GM12878 (cell line): ENCODE results near the gene TBC1D22B. TPM values are rescaled to one million over a fixed set of nuclear protein-coding genes. Genes with fewer than 3 reads are reported as not detected.

ENCODE experiments used
- ATAC-seq: fragments of 200-7000 bp; cut with Tn5 transposase; 3 replicates; pipeline ENCODE4 v1.9.1; 2020; ENCODE audit warnings: mild to moderate bottlenecking, moderate library complexity
- BruUV-seq: library from RNA; stranded (reverse); fragments of 400-500 nt; replicated peaks from 2 replicates; lab custom pipeline; 2021; lab: Mats Ljungman, UMichigan
- CTCF ChIA-PET: fragments of 300-600 bp; sonication (Branson Sonifier 250); formaldehyde crosslinking; extraction: SDS; loops from one replicate; lab custom pipeline; 2021; ENCODE audit warnings: inconsistent platforms; lab: Yijun Ruan, JAX
- POLR2A ChIA-PET: fragments of 350-600 bp; formaldehyde crosslinking; extraction: SDS; loops from one replicate; lab custom pipeline; 2021; ENCODE audit warnings: inconsistent platforms; lab: Charles Lee
- RAD21 ChIA-PET: fragments of 300-600 bp; sonication (Branson Sonifier 250); formaldehyde crosslinking; loops from one replicate; lab custom pipeline; 2023; ENCODE audit warnings: antibody characterized with exemption; ENCODE audit not compliant: unreplicated experiment; lab: Charles Lee
- SMC1A ChIA-PET: fragments of 300-600 bp; sonication (Branson Sonifier 250); formaldehyde crosslinking; loops from one replicate; lab custom pipeline; 2023; ENCODE audit not compliant: unreplicated experiment, uncharacterized antibody; lab: Charles Lee
- DNase-seq: peaks from one replicate; pipeline ENCODE4 v3.0.0-alpha.2; 2011; ENCODE audit warnings: low read depth, low spot score
- FAIRE-seq: peaks from 3 replicates; lab custom pipeline; 2011; peaks lifted over from hg19 to GRCh38; lab: Jason Lieb, UNC
- H2AFZ ChIP-seq: 2 replicates; pipeline ENCODE4 v1.6.0; 2011; ENCODE audit warnings: low read depth, low read length, control low read depth; ENCODE audit not compliant: control insufficient read depth
- H3K27ac ChIP-seq: 2 replicates; pipeline ENCODE4 v1.5.1; 2011; ENCODE audit warnings: control low read depth; ENCODE audit not compliant: control insufficient read depth, insufficient read depth
- H3K27me3 ChIP-seq, 2 experiments: replicated peaks in 1 of 2; 2 replicates each; pipeline versions ENCODE4 v1.6.0 to v1.6.1; 2011; ENCODE audit warnings: low read length in 1 of 2; ENCODE audit not compliant: control insufficient read depth in 2 of 2, insufficient read depth in 2 of 2
- H3K36me3 ChIP-seq, 2 experiments: 2 replicates each; pipeline ENCODE4 v1.5.1; 2011; ENCODE audit warnings: low read length in 1 of 2; ENCODE audit not compliant: control insufficient read depth in 2 of 2, insufficient read depth in 2 of 2
- H3K4me1 ChIP-seq: 2 replicates; pipeline ENCODE4 v1.6.1; 2011; ENCODE audit warnings: mild to moderate bottlenecking, low read length, moderate library complexity, mixed read lengths; ENCODE audit not compliant: control insufficient read depth, insufficient read depth
- H3K4me2 ChIP-seq: 2 replicates; pipeline ENCODE4 v1.6.0; 2011; ENCODE audit warnings: control low read depth; ENCODE audit not compliant: control insufficient read depth, insufficient read depth
- H3K4me3 ChIP-seq: fragments of 200-600 bp; sonication (generic); 2 replicates; pipeline ENCODE4 v1.5.1; 2016
- H3K79me2 ChIP-seq: 2 replicates; pipeline ENCODE4 v1.6.0; 2011; ENCODE audit warnings: low read length; ENCODE audit not compliant: control insufficient read depth, insufficient read depth
- H3K9ac ChIP-seq: 2 replicates; pipeline ENCODE4 v1.8.0; 2011; ENCODE audit warnings: low read length, control low read depth, mixed read lengths; ENCODE audit not compliant: control insufficient read depth, insufficient read depth
- H3K9me3 ChIP-seq: replicated peaks from 3 replicates; pipeline ENCODE4 v1.5.1; 2011; ENCODE audit warnings: mild to moderate bottlenecking, low read length; ENCODE audit not compliant: control insufficient read depth, insufficient read depth
- H4K20me1 ChIP-seq: 2 replicates; pipeline ENCODE4 v1.6.0; 2011; ENCODE audit not compliant: control insufficient read depth, insufficient read depth
- ATF7 ChIP-seq: fragments of 450-650 bp; IDR thresholded peaks from 2 replicates; pipeline ENCODE4 v1.6.1; 2016; ENCODE audit warnings: low read depth, mild to moderate bottlenecking
- BACH1 ChIP-seq: fragments of 450-650 bp; IDR thresholded peaks from 2 replicates; pipeline ENCODE4 v1.6.1; 2017; ENCODE audit warnings: mild to moderate bottlenecking, borderline replicate concordance
- BRCA1 ChIP-seq: IDR thresholded peaks from 2 replicates; pipeline ENCODE4 v1.6.1; 2011; ENCODE audit warnings: low read depth, low read length, improper control_type of control experiment
- CHD2 ChIP-seq: IDR thresholded peaks from 2 replicates; pipeline ENCODE4 v1.6.1; 2011; ENCODE audit warnings: low read depth, low read length, improper control_type of control experiment, borderline replicate concordance
- GABPA ChIP-seq: IDR thresholded peaks from 2 replicates; pipeline ENCODE4 v1.6.1; 2014; ENCODE audit warnings: antibody characterized with exemption, low read depth, mild to moderate bottlenecking, inconsistent platforms
- LARP7 ChIP-seq: fragments of 450-650 bp; IDR thresholded peaks from 2 replicates; pipeline ENCODE4 v1.6.1; 2017; ENCODE audit warnings: mild to moderate bottlenecking
- MTA3 ChIP-seq: IDR thresholded peaks from 2 replicates; pipeline ENCODE4 v1.6.1; 2012; ENCODE audit warnings: low read length, inconsistent platforms, borderline replicate concordance
- MXI1 ChIP-seq: fragments of 150-350 bp; IDR thresholded peaks from 2 replicates; pipeline ENCODE4 v1.6.1; 2011; ENCODE audit warnings: low read depth, mild to moderate bottlenecking, inconsistent platforms, low read length, improper control_type of control experiment
- NR2C1 ChIP-seq: fragments of 450-650 bp; IDR thresholded peaks from 2 replicates; pipeline ENCODE4 v1.6.1; 2017; ENCODE audit warnings: antibody characterized with exemption, mild to moderate bottlenecking, moderate library complexity
- POLR2AphosphoS5 ChIP-seq: IDR thresholded peaks from 2 replicates; pipeline ENCODE4 v1.6.1; 2011; ENCODE audit warnings: mild to moderate bottlenecking, low read length, inconsistent platforms
- ZNF24 ChIP-seq: fragments of 450-650 bp; IDR thresholded peaks from 2 replicates; pipeline ENCODE4 v1.6.1; 2017; ENCODE audit warnings: antibody characterized with exemption, mild to moderate bottlenecking
- ZSCAN29 ChIP-seq: fragments of 450-650 bp; IDR thresholded peaks from 2 replicates; pipeline ENCODE4 v1.6.1; 2017; ENCODE audit warnings: mild to moderate bottlenecking, moderate library complexity
- WGBS: methylation state at CpG from one replicate; pipeline ENCODE4 v1.1.6; 2016; ENCODE audit warnings: low lambda C conversion rate; ENCODE audit not compliant: insufficient replicate concordance, insufficient coverage; ENCODE audit errors: missing lambda C conversion rate; 5-methylcytosine and 5-hydroxymethylcytosine counted together
- in situ Hi-C: fragments of 300-500 bp; cut with MboI; formaldehyde crosslinking; loops from 9 replicates; pipeline ENCODE4 v1.14.3; 2018; ENCODE audit warnings: mixed read lengths
- intact Hi-C: fragments of 100-400 bp; cut with micrococcal nuclease; formaldehyde crosslinking; loops from one replicate; pipeline ENCODE4 v1.14.2; 2022; ENCODE audit not compliant: unreplicated experiment
- polyA plus RNA-seq, 11 experiments: library from polyadenylated mRNA; depleted of rRNA in 4 of 11; unstranded in 6 of 11; stranded (reverse) in 5 of 11; fragments of >200 nt; fragmentation: Nextera tagmentation in 4 of 11; fragmentation: Illumina TruSeq in 1 of 11; extraction: Ambion mirVana in 4 of 11; extraction: Trizol in 1 of 11; gene quantifications; 1 replicate in 1 of 11; 2 replicates in 10 of 11; pipeline versions ENCODE4 v1.2.1 to v1.2.3, GENCODE V29; 2011 to 2016; ENCODE audit warnings: inconsistent platforms in 2 of 11, missing spikeins in 2 of 11, low read depth in 1 of 11
- total RNA-seq, 4 experiments: library from RNA; depleted of rRNA in 3 of 4; stranded (reverse); fragments of >200 nt in 3 of 4; fragmentation: Illumina TruSeq in 1 of 4; extraction: Trizol in 1 of 4; gene quantifications; 2 replicates each; pipeline versions ENCODE4 v1.2.1 to v1.2.3, GENCODE V29; 2013 to 2021
- TF ChIP-seq, protein P1 (sequence below): fragments of 450-650 bp; IDR thresholded peaks from 2 replicates; pipeline ENCODE4 v1.6.1; 2018; ENCODE audit warnings: borderline replicate concordance, mild to moderate bottlenecking; ENCODE audit not compliant: partially characterized antibody
- TF ChIP-seq, protein P2 (sequence below): IDR thresholded peaks from 2 replicates; pipeline ENCODE4 v1.6.1; 2012; ENCODE audit warnings: low read length, inconsistent platforms

The TBC1D22B gene
- total and polyA plus RNA-seq, 10 of the 15 experiments (the other 5 are each of a cell fraction or from before 2014, with no cell fraction given): 3.4 to 18.7 (median 14.1) TPM

DNA sequence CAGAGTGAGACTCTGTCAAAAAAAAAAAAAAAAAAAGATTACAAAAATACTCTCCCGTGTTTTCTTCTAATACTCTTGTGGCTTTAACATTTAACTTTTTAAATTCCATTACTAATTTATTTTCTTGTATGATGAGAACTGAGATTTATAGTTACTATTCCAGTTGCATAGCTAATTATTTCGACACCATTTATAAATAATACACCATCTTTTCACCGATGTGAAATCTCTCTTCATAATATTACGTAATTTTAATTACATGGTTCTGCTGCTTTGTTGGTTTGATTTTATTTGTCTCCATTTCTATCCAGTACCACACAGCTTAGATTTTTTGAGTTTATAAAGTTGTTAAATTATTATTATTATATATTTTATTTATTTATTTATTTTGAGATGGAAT is 42.4 kb downstream of the TBC1D22B start (continued):
- TF ChIP-seq MTA3: no peak
- TF ChIP-seq, protein P1, sequence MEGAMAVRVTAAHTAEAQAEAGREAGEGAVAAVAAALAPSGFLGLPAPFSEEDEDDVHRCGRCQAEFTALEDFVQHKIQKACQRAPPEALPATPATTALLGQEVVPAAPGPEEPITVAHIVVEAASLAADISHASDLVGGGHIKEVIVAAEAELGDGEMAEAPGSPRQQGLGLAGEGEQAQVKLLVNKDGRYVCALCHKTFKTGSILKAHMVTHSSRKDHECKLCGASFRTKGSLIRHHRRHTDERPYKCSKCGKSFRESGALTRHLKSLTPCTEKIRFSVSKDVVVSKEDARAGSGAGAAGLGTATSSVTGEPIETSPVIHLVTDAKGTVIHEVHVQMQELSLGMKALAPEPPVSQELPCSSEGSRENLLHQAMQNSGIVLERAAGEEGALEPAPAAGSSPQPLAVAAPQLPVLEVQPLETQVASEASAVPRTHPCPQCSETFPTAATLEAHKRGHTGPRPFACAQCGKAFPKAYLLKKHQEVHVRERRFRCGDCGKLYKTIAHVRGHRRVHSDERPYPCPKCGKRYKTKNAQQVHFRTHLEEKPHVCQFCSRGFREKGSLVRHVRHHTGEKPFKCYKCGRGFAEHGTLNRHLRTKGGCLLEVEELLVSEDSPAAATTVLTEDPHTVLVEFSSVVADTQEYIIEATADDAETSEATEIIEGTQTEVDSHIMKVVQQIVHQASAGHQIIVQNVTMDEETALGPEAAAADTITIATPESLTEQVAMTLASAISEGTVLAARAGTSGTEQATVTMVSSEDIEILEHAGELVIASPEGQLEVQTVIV: no peak
- no peak for TF ChIP-seq BACH1
- TF ChIP-seq ZNF24: no peak
- no peak for TF ChIP-seq BRCA1
- TF ChIP-seq NR2C1: no peak

DNA sequence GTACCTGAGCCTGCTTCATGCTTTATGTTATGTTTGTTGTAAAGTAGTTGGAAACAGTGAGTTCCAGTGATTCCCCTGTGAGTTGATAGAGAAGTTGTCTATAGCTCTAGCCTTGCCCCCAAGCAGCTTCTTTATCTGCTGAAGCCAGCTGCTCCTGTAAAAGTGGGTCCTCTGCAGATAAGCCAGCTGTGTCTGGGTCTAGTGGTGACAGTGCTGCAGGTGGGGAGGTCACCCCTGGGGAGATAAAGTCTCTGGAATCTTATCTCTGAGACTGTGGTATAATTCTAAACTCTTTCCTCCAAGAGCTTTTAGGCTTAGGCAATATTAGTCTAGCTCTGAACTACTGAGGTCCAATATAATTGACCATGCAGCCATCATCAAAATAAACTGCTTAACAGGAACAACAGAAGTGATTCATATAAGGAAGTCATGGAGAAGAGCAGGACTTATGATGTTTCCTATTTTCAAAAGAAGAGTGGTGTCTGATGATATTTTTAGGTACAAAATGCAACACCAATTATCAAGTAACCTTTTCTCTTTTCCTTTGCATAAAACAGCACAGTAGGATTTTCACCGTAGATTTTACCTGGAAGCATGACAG is 44.6 kb downstream of the TBC1D22B start:
- FAIRE-seq: no peak
- no peaks in the 10 kb centered on the region for H3K27me3 ChIP-seq
- no peak overlapping the region for H3K9ac ChIP-seq
- ChIA-PET POLR2A (interaction anchor here (0.6 kb wide), 1 partner anchor 731 kb away, joined by 3 read pairs; no protein-coding TSS in a partner anchor), RAD21 (no interaction called here), SMC1A (interaction anchor here (0.9 to 3.4 kb wide), 4 partner anchors 8 to 79 kb away, joined by 4 to 25 read pairs (median 6); no protein-coding TSS in a partner anchor), CTCF (interaction anchor here (3.2 to 5.9 kb wide), 2 partner anchors 9 to 15 kb away, joined by 15 to 112 read pairs; no protein-coding TSS in a partner anchor)
- H3K9me3 ChIP-seq: no peaks in the 10 kb centered on the region
- in situ Hi-C loops: no loop called here
- WGBS: 81% methylated on average over 1 of the region's 1 CpG
- no peak for ATAC-seq
- no peak overlapping the region for H3K4me3 ChIP-seq
- H4K20me1 ChIP-seq: no peaks in the 10 kb centered on the region
- peaks cover 8% of the 10 kb centered on the region for H3K4me1 ChIP-seq
- no peak for DNase-seq
- no peak overlapping the region for H2AFZ ChIP-seq
- H3K4me2 ChIP-seq: no peak overlapping the region
- no peak overlapping the region for H3K27ac ChIP-seq
- no TSS peak for BruUV-seq
- H3K79me2 ChIP-seq: no peaks in the 10 kb centered on the region
- peaks cover 0 to 6% of the 10 kb centered on the region in 2 experiments; a peak in 3 of 4 replicates for H3K36me3 ChIP-seq
- TF ChIP-seq ZSCAN29: no peak
- no peak for TF ChIP-seq LARP7
- no peak for TF ChIP-seq GABPA
- no peak for TF ChIP-seq POLR2AphosphoS5
- TF ChIP-seq, protein P2, sequence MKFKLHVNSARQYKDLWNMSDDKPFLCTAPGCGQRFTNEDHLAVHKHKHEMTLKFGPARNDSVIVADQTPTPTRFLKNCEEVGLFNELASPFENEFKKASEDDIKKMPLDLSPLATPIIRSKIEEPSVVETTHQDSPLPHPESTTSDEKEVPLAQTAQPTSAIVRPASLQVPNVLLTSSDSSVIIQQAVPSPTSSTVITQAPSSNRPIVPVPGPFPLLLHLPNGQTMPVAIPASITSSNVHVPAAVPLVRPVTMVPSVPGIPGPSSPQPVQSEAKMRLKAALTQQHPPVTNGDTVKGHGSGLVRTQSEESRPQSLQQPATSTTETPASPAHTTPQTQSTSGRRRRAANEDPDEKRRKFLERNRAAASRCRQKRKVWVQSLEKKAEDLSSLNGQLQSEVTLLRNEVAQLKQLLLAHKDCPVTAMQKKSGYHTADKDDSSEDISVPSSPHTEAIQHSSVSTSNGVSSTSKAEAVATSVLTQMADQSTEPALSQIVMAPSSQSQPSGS: no peak
- no peak for TF ChIP-seq MXI1
- TF ChIP-seq CHD2: no peak
- TF ChIP-seq ATF7: no peak
- TF ChIP-seq, all 136 proteins: peak for 0
- intact Hi-C loops: no loop called here
